Measurements from ENCODE around the gene DOCK10.

Gene DOCK10

DNA sequence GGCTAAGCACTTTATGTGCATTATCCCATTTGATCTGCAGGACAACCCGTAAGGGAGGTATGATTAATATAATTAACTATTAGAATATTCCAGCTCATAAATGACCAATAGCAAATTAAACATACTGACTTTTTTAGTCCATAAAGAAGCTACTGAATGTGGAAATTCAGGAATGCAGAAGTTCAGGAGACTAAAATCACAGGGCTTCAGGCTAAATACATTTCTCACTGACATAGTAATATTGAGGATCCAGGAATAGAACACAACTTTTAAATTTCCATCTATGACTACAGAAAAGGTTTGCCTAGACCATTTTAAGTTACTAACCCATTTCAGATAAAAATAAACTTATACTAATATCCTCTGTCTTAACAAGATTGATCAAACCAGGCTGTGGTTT is 228.7 kb downstream of the DOCK10 start:
- POLR2A ChIA-PET, result no interaction called here
- CTCF ChIA-PET, result no interaction called here

DNA sequence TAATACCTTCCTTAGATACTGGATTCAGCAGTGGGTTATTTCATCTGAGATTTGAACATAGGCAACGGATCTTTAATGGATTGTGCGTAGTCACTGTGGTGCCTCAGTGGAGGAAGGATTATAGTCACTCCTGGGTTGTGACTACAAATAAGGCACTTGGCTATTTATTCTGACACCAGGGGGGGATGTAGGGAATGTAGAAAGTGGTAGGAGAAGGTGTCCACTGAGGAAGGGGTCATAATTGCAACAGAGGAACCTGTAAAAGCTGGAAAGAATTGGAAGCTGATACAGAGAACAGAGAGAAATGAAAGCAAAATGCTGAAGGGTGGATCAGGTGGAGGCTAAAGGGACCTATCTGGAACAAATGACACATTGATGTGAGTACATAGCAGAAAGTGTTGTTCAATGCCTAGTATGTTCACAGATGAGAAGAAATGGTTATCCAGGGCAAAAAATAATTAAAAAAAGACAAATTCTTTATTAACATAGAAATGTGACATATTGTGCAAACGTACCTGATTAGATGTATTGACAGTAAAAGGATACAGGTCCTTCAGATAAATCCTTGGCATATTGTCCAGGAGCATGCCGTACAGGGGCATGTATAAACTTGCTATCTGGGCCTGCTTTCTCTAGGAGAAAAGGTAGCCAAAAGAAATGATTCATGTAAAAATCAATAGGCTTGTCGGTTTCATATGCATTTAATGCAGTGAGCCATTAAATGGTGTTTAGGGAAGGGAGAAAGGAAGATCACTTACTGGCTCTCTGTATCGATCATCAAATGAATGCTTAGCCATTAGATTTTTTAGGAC is 234.9 kb downstream of the DOCK10 start:
- Histone ChIP-seq H3K4me3 (ENCODE audit: low read depth, low read length) (no peak overlapping the region), H3K9me3 (ENCODE audit: control insufficient read depth, insufficient read depth, low read depth, low read length) (no peaks in the 10 kb centered on the region), H3K27ac (ENCODE audit: extremely low read depth, low read depth, low read length) (no peak overlapping the region), H3K36me3 (ENCODE audit: control insufficient read depth in 2 of 2, insufficient read depth in 1 of 2, low read length in 2 of 2) (no peaks in the 10 kb centered on the region), H3K4me1 (ENCODE audit: control insufficient read depth, insufficient read depth, low read length) (no peaks in the 10 kb centered on the region)
- ChIA-PET POLR2A (no interaction called here), CTCF (interaction anchor here (0.7 kb wide), 1 partner anchor 199 kb away, joined by 3 read pairs; no protein-coding TSS in a partner anchor)
- TF ChIP-seq ZNF473 (tag by site-specific recombination; IDR thresholded peaks at IDR 0.05) (no peak), SETDB1 (IDR thresholded peaks at IDR 0.05; ENCODE audit: insufficient read length, low read length) (no peak), ZNF664 (tag by site-specific recombination; IDR thresholded peaks at IDR 0.05) (no peak)
- TF ChIP-seq, protein P1, sequence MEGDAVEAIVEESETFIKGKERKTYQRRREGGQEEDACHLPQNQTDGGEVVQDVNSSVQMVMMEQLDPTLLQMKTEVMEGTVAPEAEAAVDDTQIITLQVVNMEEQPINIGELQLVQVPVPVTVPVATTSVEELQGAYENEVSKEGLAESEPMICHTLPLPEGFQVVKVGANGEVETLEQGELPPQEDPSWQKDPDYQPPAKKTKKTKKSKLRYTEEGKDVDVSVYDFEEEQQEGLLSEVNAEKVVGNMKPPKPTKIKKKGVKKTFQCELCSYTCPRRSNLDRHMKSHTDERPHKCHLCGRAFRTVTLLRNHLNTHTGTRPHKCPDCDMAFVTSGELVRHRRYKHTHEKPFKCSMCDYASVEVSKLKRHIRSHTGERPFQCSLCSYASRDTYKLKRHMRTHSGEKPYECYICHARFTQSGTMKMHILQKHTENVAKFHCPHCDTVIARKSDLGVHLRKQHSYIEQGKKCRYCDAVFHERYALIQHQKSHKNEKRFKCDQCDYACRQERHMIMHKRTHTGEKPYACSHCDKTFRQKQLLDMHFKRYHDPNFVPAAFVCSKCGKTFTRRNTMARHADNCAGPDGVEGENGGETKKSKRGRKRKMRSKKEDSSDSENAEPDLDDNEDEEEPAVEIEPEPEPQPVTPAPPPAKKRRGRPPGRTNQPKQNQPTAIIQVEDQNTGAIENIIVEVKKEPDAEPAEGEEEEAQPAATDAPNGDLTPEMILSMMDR (tag by site-specific recombination; IDR thresholded peaks at IDR 0.05), result 0 out of 2 replicates have a peak, but pooled peaks have one; percentile 36
- TF ChIP-seq, protein P2, sequence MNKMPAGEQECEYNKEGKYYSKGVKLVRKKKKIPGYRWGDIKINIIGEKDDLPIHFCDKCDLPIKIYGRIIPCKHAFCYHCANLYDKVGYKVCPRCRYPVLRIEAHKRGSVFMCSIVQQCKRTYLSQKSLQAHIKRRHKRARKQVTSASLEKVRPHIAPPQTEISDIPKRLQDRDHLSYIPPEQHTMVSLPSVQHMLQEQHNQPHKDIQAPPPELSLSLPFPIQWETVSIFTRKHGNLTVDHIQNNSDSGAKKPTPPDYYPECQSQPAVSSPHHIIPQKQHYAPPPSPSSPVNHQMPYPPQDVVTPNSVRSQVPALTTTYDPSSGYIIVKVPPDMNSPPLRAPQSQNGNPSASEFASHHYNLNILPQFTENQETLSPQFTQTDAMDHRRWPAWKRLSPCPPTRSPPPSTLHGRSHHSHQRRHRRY (tag by site-specific recombination; IDR thresholded peaks at IDR 0.05), result no peak

More for the DNA sequence above, 228.7 kb downstream of the DOCK10 start:
- no peak overlapping the region for H3K27ac ChIP-seq (ENCODE audit: extremely low read depth, low read depth, low read length)
- H3K36me3 ChIP-seq (ENCODE audit: control insufficient read depth in 2 of 2, insufficient read depth in 1 of 2, low read length in 2 of 2), result no peaks in the 10 kb centered on the region
- TF ChIP-seq ZBTB7A (tag by site-specific recombination; IDR thresholded peaks at IDR 0.05; ENCODE audit: low read depth) (no peak), ZNF37A (tag by site-specific recombination; IDR thresholded peaks at IDR 0.05) (no peak), ZNF433 (tag by site-specific recombination; IDR thresholded peaks at IDR 0.05; ENCODE audit: low read depth) (no peak), ZNF558 (tag by site-specific recombination; IDR thresholded peaks at IDR 0.05) (no peak), ZNF843 (tag by site-specific recombination; IDR thresholded peaks at IDR 0.05) (no peak), BCL11A (tag by site-specific recombination; IDR thresholded peaks at IDR 0.05; ENCODE audit: low read depth) (no peak)
- no peak overlapping the region for H3K4me3 ChIP-seq (ENCODE audit: low read depth, low read length)
- no peaks in the 10 kb centered on the region for H3K4me1 ChIP-seq (ENCODE audit: control insufficient read depth, insufficient read depth, low read length)
- no peaks in the 10 kb centered on the region for H3K9me3 ChIP-seq (ENCODE audit: control insufficient read depth, insufficient read depth, low read depth, low read length)

DNA sequence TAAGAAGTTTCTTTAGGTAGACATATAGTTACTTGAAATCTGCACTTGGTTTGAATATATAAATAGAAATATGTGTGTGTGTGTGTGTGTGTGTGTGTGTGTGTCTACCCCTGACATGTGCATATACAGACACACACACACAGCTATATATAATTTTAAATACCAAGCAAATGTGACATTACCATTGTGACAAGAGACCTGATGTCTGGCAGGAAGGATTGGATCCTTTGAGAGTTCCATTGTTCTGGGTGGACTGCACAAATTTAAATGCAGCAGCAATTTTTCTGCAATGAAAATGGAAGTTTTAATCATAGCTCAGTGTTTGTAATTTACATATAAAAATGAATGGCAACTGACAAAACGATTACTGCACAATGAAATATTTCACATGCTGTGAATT is 238.3 kb downstream of the DOCK10 start:
- POLR2A ChIA-PET, result no interaction called here
- H3K4me1 ChIP-seq (ENCODE audit: control insufficient read depth, insufficient read depth, low read length), result no peaks in the 10 kb centered on the region
- H3K27ac ChIP-seq (ENCODE audit: extremely low read depth, low read depth, low read length), result no peak overlapping the region
- H3K4me3 ChIP-seq (ENCODE audit: low read depth, low read length), result no peak overlapping the region
- TF ChIP-seq, protein P3, sequence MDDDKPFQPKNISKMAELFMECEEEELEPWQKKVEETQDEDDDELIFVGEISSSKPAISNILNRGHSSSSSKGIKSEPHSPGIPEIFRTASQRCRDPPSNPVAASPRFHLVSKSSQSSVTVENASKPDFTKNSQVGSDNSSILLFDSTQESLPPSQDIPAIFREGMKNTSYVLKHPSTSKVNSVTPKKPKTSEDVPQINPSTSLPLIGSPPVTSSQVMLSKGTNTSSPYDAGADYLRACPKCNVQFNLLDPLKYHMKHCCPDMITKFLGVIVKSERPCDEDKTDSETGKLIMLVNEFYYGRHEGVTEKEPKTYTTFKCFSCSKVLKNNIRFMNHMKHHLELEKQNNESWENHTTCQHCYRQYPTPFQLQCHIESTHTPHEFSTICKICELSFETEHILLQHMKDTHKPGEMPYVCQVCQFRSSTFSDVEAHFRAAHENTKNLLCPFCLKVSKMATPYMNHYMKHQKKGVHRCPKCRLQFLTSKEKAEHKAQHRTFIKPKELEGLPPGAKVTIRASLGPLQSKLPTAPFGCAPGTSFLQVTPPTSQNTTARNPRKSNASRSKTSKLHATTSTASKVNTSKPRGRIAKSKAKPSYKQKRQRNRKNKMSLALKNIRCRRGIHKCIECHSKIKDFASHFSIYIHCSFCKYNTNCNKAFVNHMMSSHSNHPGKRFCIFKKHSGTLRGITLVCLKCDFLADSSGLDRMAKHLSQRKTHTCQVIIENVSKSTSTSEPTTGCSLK (tag by site-specific recombination; IDR thresholded peaks at IDR 0.05), result no peak
- H3K9me3 ChIP-seq (ENCODE audit: control insufficient read depth, insufficient read depth, low read depth, low read length), result no peaks in the 10 kb centered on the region
- CTCF ChIA-PET, result interaction anchor here (0.7 to 1.1 kb wide), 3 partner anchors 13 to 205 kb away, joined by 4 to 7 read pairs (median 5); no protein-coding TSS in a partner anchor
- H3K36me3 ChIP-seq (ENCODE audit: control insufficient read depth in 2 of 2, insufficient read depth in 1 of 2, low read length in 2 of 2), result no peaks in the 10 kb centered on the region

DNA sequence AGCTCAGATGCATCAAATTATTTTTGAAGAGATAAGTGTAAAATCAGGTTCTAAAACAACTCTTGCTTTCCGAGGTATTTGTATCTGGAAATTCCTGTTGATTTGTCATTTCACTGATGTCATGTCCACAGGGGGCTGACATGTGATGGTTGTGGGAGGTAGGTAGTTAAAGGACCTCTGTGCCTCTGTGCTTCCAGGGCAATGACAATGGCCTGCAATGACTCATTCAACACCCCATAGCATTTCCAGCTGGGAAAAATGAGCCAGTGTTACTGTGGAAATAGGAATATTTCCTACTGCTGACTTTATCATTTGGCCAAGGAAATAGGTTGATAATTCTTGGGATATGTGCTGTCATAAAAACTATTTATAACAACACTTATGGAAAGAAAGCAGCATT is 239.9 kb downstream of the DOCK10 start:
- Histone ChIP-seq H3K4me1 (ENCODE audit: control insufficient read depth, insufficient read depth, low read length) (no peaks in the 10 kb centered on the region), H3K9me3 (ENCODE audit: control insufficient read depth, insufficient read depth, low read depth, low read length) (no peaks in the 10 kb centered on the region), H3K27ac (ENCODE audit: extremely low read depth, low read depth, low read length) (no peak overlapping the region), H3K36me3 (ENCODE audit: control insufficient read depth in 2 of 2, insufficient read depth in 1 of 2, low read length in 2 of 2) (no peaks in the 10 kb centered on the region), H3K4me3 (ENCODE audit: low read depth, low read length) (no peak overlapping the region)
- ChIA-PET POLR2A (no interaction called here), CTCF (no interaction called here)
- TF ChIP-seq ZNF544 (tag by site-specific recombination; IDR thresholded peaks at IDR 0.05) (no peak), GLIS1 (tag by site-specific recombination; IDR thresholded peaks at IDR 0.05) (peak; percentile 74), ZNF629 (tag by site-specific recombination; IDR thresholded peaks at IDR 0.05) (peak; percentile 40; the same call in 1 of the 2 replicates), ZNF214 (tag by site-specific recombination; IDR thresholded peaks at IDR 0.05; ENCODE audit: borderline replicate concordance) (no peak), MZF1 (tag by site-specific recombination; IDR thresholded peaks at IDR 0.05; ENCODE audit: borderline replicate concordance) (no peak), ZNF660 (tag by site-specific recombination; IDR thresholded peaks at IDR 0.05) (0 out of 2 replicates have a peak, but pooled peaks have one; percentile 16)
- TF ChIP-seq, protein P4, sequence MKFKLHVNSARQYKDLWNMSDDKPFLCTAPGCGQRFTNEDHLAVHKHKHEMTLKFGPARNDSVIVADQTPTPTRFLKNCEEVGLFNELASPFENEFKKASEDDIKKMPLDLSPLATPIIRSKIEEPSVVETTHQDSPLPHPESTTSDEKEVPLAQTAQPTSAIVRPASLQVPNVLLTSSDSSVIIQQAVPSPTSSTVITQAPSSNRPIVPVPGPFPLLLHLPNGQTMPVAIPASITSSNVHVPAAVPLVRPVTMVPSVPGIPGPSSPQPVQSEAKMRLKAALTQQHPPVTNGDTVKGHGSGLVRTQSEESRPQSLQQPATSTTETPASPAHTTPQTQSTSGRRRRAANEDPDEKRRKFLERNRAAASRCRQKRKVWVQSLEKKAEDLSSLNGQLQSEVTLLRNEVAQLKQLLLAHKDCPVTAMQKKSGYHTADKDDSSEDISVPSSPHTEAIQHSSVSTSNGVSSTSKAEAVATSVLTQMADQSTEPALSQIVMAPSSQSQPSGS (tag by site-specific recombination; IDR thresholded peaks at IDR 0.05; ENCODE audit: low read depth), result no peak
